HG03571 (cell line): ENCODE data around the gene SRD5A3.

Experiments used
- ATAC-seq: cut with Tn5 transposase; IDR thresholded peaks from one replicate; pipeline ENCODE4 v1.9.1; 2021; ENCODE audit not compliant: unreplicated experiment

The SRD5A3 gene

GRCh38 chr4:55406545-55406944 lies 60.5 kb downstream of the SRD5A3 start:
- no peak for ATAC-seq

- no peak for ATAC-seq
Measured at GRCh38 chr4:55407119-55407518, 61.1 kb downstream of the SRD5A3 start.

- no peak for ATAC-seq
Measured at GRCh38 chr4:55407764-55408163, 61.7 kb downstream of the SRD5A3 start.

- ATAC-seq = peak; percentile 74
Measured at GRCh38 chr4:55409468-55410171, 63.6 kb downstream of the SRD5A3 start.

- ATAC-seq = no peak
Measured at GRCh38 chr4:55410431-55410830, 64.4 kb downstream of the SRD5A3 start.

GRCh38 chr4:55411621-55412020 lies 65.6 kb downstream of the SRD5A3 start:
- no peak for ATAC-seq

GRCh38 chr4:55416176-55416575 lies 70.1 kb downstream of the SRD5A3 start:
- ATAC-seq = no peak
